GM15510 (cell line): ENCODE measurements around the gene COP1.

Source experiments
- POLR2A ChIP-seq: IDR thresholded peaks from 3 replicates; pipeline ENCODE4 v1.6.1; 2011; ENCODE audit warnings: borderline replicate concordance; ENCODE audit not compliant: insufficient read length; ENCODE audit errors: extremely low read depth

The COP1 gene

DNA sequence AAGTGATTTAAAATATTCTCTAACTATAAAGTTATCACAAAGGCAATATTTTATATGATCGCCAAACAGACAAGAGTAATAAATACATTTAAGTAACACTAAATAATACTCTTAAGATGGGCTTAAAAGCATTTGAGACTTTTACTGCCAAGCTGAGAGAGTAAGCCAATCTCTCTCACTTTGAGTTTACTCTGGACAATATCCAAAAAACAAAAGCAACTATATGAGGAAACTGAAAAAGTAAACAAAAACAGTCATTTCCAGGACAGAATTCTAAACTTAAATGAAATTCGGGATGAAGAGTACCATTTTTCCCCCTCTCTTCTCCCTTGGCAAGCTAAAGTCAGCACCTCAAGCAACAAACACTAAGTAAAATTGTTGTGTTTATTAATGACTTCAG, 173.2 kb downstream of the COP1 start:
- no peak for TF ChIP-seq POLR2A

DNA sequence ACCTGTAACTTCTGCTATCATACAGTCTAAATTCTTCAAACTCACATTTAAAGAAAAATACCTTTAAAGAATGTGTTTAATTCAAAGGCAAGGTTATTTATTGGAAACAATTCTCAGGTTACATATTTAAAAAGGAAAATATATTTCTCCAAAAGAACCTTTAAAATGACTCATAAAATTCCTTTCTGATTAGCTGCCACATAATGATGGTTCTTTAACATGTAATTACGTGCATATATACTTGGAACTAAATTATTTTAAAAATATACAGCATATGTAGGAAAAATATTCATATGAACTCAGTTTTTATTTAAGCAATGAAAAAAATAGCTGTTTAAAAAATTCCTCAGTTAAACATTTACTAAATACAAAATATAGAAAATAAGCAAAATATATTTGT, 173.6 kb downstream of the COP1 start:
- no peak for TF ChIP-seq POLR2A

DNA sequence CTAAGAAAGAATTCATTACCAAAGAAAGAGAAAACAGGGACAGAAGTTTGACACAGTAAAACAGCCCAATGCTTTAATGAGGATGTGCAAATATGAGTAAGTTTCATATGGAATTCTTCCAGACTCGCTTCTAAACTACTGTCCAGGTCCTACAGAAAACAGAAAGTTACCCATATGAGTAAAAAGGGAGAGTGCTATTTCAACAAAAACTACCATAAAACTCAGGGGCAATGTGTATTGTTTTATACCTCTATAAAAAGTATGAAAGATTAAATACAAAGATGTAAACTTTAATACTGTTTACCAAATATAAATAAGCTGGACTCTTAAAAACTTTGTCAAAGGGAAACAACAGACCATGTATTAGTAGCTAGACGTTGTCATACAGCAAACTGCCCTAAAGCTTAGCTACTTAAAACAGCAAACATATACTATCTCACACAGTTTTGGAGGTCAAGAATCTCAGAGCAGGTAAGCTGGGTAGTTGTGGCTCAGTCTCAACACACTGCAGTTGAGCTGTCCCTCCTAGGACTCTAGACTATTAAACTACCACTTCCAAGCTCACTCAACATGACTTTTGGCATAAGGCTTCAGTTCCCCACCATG, 174.9 kb downstream of the COP1 start:
- no peak for TF ChIP-seq POLR2A

DNA sequence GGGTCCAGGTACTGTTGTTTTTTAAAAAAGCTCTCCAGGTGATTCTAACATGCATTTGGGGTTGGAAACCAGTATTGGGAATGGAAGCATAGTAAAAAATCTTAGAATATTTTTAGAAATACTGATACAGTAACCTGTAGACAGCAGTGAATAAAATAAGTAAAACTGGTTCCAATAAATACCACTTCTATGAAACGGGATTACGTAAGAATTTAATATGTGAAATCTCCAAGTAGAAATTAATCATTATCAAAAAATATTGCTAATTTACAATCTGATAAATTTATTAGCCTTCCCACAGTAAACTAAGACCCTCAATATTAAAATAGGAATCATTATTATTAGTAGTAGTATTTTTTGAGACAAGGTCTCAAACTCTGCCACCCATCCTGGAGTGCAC, 177.5 kb downstream of the COP1 start:
- TF ChIP-seq POLR2A, result no peak

DNA sequence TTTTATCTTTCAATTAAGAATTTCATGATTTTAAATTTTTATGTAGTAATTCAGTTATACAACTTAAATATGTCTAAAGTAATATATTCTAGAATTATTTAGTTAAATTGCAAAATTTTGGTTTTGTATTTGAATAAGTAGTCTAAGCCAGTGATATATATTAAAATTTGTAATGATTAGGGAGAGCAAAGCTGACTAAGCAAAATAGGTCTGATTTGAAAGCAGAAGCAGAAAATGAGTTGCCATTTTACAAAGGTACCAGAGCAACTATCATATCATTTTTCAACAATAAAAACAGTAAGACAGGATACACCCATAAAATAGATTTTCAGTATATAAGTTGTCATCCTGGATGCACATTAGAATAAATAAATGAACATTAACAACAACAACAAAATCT, 177.9 kb downstream of the COP1 start:
- no peak for TF ChIP-seq POLR2A

DNA sequence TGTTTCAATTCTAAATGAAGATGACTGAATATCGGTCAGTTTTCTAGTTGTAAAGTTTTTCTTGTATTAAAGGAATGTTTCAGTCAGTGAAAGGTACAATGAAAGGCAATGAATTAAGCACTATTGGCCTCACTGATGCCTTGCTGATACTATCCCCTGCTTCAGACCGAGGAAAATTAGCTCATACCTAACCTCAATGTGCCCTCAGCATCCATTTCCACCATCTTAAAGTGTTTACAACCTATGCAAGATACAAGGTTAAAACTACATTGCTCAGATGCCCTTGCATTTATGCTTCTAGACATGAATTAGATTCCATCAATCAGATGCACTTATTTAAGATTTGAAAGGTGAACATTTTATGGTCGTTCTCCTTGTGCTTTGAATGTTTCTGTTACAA, 184.5 kb downstream of the COP1 start:
- no peak for TF ChIP-seq POLR2A

DNA sequence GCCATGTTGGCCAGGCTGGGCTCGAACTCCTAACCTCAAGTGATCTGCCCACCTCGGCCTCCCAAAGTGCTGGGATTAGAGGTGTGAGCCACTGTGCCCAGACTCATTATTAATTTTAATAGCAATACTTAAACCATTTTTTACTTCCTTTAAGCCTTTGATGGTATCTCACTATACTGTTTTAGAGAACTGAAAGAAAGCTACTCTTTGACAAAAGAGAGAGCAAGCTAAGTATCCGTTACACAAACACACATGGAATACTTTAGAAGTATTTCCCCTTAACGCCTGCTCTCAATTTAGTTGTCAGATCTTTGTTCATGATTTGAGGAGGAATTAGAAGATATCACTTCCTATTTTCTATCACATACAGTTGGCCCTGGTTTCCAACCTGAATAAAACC, 189.4 kb downstream of the COP1 start:
- TF ChIP-seq POLR2A, result no peak

DNA sequence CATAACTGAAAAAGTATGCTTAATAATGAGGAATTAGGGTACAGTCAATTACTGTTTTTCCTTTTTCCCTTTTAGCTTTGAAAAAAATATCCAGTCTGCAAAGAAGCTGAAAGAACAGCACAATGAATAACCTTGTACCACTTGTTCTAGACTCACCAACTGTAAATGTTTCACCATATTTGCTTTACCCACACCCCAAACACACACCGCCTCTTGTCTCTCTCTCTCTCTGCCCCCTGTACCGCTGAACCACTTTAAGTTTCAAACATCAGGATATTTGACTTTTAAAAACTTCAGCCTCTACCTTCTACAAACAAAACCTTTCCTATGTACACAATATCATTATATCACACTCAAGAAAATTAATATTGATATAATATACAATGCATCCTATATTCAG, 197.1 kb downstream of the COP1 start:
- TF ChIP-seq POLR2A, result no peak

DNA sequence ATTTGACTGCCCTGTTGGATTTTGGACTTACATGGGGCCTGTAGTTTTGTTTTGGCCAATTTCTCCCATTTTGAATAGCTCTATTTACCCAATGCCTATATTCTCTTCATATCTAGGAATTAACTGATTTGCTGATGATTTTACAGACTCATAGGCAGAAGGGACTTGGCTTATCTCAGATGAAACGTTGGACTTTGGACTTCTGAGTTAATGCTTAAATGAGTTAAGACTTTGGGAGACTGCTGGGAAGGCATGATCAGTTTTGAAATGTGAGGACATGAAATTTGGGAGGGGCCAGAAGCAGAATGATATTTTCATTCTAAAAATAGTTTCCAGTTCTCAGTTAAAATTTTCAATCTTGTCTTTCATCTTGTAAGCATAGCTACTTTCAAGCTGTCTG, 222.3 kb downstream of the COP1 start:
- no peak for TF ChIP-seq POLR2A

DNA sequence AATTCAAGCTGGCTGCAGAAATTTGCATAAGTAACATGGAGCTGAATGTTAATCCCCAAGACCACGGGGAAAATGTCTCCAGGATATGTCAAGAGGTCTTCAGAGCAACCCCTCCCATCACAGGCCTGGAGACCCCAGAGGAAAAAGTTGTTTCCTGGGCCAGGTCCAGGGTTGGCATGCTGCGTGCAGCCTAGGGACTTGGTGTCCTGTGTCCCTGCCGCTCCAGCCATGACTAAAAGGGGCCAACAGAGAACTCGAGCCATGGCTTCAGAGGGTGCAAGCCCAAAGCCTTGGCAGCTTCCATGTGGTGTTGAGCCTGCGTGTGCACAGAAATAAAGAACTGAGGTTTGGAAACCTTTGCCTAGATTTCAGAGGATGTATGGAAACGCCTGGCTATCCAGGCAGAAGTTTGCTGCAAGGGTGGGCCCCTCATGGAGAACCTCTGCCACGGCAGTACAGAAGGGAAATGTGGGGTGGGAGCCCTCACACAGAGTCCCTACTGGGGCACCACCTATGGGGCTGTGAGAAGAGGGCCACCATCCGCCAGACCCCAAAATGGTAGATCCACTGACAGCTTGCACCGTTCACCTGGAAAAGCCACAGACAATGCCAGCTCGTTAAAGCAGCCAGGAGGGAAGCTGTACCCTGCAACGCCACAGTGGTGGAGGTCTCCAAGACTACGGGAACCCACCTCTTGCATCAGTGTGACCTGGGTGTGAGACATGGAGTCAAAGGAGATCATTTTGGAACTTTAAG, 222.9 kb downstream of the COP1 start:
- no peak for TF ChIP-seq POLR2A

DNA sequence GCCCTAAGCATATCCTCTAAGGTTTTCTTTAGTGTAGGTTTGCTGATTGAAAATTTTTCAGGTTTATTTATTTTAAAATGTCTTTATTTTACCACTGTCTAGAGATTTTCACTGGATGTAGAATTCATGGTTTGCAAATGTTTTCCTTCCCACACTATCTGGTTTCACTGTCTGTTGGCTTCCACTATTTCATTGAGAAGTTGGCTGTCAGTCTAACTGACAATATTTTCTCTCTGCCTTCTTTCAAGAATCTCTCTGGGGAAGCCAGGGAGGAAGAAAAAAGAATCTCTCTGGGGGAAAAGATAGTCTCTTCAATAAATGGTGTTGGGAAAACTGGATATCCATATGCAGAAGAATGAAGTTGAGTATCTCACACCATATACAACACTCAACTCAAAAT, 226.0 kb downstream of the COP1 start:
- TF ChIP-seq POLR2A, result no peak

DNA sequence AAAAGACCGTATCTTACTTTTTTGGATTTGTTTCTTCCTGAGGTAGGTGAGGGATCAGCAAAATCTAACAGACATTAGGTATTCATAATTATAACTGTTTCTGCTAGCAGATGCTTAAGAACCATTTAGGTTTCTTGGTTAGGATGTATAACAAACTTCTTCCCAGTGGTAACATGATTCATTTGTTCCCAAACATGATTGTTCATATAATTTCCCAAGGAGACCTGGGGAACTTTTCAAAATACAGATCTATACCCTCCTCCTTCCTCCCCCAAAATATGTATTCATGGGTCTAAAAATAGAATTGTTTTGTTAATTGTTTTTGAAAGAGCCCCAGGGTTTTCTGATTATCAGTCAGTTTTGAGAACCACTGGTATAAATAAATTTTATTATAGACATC, 228.2 kb downstream of the COP1 start:
- no peak for TF ChIP-seq POLR2A

DNA sequence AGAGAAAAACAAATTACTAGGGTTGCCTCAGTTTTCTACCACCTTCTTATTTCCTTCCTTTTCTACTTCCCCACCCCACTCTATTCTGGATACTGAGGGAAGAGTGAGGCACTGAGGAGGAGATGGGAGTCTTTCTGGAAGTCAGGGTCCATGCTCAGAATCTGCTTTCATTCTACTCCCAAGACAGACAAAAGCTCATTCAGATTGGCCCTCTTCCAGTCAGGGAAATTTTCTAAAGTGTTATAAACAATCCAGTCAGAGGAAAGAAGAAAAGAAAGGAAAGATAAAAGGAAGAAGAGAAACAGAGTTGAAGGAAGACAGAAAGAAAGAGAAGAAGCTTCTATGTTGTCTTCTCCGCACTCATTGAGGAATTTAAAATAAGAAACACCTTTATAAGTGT, 228.6 kb downstream of the COP1 start:
- no peak for TF ChIP-seq POLR2A

DNA sequence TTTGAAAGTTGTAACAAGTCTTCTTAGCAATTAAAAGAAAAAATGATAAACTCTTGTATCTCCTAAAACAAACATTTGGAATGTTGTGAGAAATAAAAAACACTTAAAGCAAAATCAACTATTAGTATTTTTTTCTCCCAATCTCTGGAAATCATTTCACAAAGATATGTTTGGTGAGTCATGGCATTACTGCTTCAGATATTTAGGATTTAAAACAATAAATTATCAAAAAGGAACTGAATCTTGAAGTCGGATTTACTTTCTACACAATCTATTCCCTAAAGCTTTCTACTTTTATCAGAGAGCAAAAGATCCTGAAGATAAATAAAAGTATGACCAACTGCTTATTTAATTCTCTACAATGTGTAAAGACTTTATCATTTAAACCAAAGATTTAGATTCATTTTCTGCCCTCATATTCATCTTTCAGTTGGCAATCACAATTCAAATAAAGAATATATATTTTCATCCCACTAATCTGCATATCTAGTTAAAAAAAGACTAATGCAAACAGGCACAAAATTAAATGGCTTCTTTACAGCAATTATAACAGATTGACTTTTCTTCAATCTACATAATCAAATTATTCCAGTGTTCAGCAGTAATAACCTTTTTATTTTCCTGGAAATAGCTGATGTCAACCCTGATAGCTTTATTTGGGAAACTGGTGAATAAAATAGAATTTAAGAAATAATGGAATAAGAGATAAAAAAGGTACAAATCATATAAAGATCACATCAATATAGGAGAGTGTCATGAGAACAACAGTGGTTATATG, 230.0 kb downstream of the COP1 start:
- TF ChIP-seq POLR2A, result no peak

DNA sequence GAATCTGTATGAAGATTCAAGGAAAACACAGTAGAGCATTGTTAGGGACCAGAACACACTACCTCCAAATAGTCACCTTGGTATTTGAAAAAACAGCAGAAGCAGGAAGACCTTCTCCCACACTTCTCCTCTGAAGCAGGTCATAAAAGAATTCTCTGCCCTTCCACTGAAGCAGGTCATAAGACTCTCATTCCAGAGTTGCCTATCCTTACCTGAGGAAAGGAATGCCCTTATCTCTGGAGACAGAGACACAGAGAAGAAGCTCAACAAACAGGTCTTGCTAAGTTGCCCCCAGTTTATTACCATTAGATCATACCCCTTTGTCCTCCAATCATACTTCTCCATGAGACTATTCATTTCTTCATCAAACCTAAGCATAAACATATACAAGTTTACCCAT, 237.9 kb downstream of the COP1 start:
- TF ChIP-seq POLR2A, result no peak
